ENCODE results near the gene GRK4.
"Not testable (repeated sequence)": the region's sequence is repeated elsewhere in the genome, so short reads cannot be mapped to it uniquely, and the experiment has no call there.

GRK4 gene

DNA sequence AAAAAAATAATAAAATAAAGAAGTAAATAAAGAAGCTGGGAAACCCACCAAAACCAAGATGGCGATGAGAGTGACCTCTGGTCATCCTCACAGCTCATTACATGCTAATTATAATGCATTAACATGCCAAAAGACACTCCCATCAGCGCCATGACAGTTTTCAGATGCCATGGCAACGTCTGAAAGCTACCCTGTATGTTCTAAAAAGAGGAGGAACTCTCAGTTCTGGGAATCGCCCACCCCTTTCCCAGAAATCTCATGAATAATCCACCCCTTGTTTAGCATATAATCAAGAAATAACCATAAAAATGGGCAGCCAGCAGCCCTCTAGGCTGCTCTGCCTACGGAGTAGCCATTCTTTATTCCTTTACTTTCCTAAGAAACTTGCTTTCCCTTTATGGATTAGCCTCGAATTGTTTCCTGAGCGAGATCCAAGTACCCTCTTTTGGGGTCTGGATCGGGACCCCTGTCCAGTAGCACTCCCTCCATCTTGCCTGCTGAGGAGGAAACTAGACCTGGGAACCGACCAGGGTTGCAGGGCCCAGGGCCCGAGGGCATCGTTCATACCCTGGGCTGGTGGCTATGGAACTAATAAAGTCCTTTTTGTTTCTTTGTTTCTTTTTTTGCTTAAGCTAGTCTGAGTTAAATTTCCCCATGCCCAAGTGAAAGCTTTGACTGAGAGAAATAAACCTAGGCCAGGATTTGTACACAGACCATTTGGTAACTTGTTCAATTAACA, 80.1 kb downstream of the GRK4 start:
- no peak for DNase-seq

DNA sequence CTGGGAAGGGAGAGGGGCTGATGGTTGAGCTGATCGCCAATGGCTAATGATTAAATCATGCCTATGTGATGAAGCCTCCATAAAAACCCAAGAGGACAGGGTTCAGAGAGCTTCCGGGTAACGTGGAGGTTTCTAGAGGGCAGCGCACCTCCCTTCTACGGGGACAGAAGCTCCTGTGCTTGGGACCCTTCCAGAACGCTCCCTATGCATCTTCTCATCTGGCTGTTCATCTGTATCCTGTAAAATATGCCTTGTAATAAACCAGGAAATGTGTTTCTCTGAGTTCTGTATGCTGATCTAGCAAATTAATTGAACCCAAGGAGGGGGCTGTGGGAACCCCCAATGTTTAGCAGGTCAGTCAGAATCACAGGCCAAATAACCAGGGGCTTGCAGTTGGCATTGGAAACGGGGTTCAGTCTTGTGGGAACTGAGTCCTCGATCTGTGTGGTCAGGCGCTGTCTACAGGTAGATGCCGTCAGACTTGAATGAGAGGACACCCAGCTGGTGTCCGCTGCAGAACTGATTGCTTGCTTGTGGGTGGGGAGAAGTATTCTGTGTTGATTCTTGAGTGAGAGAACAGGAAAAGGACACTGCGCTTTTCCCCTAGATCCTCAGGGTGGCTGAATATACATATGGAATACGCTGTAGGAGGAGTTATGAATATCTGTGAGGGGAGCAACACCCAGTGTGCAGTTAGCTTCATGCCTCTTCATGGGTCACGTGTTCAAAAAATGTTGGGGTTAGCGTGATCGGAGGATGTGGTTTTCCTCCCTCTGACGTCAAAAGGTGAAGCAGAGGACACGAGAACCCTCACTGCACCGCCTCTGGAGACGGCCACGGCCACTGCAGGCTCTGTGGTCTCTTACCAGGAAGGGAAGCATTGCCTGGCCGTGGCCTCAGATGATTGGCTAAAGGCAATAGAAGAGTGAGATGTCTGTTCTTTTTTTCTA, 81.8 kb downstream of the GRK4 start:
- no peak for DNase-seq

DNA sequence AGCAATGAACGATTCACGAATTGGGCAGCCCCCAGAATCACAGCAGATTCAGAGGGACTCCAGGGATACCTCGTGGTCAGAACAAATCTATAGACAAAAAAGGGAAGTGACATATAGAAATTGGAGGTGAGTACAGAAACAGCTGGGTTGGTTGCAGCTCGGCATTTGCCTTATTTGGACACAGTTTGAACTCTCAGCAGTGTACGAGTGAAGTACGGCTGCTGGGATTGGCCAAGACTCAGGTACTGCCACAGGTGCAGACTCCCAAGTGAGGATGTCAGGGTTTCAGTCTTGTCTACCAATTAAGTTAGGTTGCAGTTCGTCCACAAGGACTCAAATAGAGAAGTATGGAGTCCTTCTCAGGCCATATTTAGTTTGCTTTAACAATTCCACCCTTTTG, 82.8 kb downstream of the GRK4 start:
- no peak for DNase-seq

DNA sequence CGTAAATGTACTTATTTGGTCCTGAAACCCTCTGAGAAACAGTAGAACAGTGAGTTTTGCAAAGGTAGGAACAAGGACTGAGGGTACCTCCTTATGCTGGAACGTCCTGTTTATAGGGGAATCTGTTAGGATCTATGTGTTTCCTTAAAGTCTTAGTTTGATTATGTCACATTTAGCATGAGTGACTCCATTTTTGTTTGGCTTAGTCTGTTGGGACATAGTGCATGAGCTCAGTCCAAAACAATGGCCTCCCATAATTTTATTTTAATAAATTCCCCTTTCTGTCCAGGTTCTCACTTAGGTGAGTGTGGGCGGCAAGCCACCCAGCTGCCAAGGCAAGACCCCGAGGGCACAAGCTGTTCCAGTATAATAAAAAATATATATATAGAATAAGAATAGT, 83.3 kb downstream of the GRK4 start:
- no peak for DNase-seq

DNA sequence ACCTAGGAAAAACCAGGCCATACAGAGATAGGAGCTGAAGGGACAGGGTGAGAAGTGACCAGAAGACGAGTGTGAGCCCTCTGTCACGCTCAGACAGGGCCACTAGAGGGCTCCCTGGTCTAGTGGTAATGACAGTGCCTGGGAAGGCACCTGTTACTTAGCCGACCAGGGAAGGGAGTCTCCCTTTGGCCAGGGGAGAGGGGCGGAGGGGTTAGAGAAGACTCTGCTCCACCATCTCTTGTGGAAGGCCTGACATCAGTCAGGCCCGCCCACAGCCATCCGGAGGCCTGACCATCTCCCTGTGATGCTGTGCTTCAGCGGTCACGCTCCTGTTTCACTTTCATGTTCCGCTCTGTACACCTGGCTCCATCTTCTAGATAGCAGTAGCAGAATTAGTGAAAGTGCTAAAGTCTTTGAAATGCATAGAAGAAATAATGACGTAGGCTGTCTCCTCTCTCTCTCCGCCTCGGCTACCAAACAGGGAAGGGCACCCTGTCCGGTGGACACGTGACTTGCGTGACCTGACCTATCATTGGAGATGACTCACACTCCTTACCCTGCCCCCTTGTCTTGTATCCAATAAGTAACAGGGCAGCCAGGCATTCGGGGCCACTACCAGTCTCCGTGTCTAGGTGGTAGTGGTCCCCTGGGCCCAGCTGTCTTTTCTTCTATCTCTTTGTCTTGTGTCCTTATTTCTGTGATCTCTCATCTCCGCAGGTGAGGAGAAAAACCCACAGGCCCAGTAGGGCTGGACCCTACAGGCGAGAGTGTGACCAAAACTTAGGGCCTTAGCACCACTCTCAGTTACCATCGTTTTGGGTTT, 84.3 kb downstream of the GRK4 start:
- peak; percentile 57 to 80 for DNase-seq

DNA sequence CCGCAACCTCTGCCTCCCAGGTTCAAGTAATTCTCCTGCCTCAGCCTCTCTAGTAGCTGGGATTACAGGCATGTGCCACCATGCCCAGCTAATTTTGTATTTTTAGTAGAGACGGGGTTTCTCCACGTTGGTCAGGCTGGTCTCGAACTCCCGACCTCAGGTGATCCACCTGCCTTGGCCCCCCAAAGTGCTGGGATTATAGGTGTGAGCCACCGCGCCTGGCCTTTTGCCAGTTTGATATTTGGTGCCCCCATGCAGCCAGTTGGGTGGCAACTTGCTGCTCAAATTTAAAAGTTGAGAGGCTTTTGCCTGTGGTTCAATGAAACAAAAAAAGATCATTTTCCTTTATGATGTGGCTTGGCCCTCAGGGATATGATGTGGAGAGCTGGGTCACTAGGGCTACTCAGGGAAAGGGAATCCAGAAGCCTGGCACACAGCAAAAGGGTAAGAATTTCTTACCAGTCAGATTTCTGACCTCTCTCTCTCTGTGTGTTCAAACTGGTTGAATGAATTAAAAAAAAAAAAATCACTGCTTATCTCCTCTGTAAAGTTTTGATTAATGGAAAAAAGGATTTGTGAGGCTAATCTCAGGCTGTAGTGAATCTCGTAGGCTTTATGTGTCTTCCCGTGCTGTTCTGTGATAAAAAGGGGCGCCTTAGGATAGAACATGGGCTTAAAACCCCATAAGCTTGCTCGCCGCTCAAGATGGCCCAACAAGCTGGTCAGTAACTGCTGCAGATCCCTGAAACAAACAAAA, 87.9 kb downstream of the GRK4 start:
- DNase-seq = not testable (repeated sequence)

DNA sequence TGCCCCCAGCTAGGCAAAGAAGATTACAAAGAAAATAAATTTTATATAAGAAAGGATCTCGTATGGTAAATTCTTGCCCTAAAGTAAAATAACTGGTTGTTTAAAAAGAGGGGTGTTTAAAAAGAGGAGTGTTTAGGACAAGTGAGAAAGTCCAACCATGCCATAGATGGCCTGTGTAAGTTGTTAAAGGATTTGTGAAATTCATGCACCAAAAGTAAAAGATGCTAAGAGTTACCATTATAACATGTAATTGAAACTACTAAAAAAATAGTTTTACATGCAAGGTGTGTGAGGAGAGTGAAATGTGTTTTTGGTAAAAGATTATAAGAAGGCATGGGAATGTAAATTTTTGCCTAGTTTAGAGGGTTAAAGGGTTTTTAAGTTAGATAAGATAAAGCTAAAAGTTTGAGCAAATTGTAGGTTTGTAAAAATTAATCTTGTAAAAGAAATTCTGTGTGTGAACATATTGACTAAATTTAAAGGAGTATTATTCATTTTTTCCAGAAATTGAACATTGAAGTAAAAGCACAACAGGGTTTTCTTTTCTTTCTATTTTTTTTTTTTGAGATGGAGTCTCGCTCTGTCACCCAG, 90.9 kb downstream of the GRK4 start:
- DNase-seq = no peak

DNA sequence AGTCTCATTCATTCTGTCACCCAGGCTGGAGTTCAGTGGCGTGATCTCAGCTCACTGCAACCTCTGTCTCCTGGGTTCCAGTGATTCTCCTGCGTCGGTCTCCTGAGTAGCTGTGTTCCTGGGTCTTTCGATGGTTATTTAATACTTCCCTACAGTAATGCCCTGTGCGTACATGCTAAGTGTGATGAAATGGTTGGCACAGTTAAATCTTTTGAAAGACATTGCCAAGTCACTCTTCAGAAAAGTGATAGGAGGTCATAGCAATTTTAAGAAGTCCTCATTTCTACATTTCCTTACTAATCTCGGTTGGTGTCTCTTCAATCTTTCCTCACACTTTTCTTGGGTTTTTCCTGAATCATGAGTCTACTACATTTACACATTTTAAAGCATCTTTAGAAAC, 96.6 kb downstream of the GRK4 start:
- DNase-seq = no peak

DNA sequence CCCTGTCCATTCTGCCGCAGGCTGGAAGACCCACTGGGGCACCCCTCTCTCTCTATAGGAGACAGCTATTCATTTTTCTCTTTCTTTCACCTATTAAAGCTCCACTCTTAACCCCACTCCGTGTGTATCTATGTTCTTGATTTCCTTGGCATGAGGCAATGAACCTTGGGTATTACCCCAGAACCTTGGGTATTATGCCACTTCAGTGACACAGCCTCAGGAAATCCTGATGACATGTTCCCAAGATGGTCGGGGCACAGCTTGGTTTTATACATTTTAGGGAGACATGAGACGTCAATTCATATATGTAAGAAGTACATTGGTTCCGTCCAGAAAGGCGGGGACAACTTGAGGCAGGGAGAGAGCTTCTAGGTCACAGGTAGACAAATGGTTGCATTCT, 97.6 kb downstream of the GRK4 start:
- DNase-seq = no peak

GRCh38 chr4:3062471-3062870, 99.1 kb downstream of the GRK4 start:
- no peak for DNase-seq

DNA sequence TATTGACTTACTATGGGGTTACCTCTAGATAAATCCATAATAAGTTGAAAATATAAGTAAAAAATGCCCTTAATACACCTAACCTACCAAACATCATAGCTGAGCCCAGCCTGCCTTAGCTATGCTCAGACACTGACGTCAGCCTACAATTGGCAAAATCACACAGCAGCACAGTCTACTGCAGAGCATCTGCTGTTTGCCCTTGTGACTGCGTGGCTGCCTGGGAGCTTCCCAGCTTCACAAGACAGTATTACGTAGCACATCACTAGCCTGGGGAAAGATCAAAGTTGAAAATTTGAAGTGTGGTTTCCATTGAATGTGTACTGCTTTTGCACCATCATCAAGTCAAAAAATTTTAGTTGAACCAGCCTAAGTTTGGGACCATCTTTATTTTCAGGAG, 102.2 kb downstream of the GRK4 start:
- no peak for DNase-seq

DNA sequence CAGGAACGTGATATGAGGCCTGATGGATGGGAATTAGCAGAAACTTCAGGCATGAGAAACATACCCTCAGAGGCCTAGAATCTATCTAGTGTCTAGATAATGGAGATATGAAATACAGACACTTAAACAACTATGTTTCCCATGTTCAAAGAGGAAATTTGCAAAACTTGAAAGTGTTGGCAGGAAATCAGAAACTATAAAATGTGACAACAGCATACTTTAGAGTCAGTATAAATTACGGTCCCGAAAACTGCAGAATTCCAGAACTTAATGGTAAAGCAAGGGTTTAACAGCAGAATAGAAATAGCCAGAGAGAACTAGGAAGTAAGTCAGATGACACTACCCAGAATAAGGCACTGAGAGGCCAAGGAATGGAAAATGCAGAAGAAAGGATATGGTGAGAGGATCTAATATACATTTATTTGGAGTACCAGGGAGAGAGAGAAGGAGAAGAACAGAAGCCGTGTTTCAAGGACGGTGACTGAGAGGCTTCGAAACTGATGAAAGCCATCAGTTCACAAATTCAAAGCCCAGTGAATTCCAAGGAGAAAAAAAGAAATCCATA, 103.5 kb downstream of the GRK4 start:
- DNase-seq = no peak

DNA sequence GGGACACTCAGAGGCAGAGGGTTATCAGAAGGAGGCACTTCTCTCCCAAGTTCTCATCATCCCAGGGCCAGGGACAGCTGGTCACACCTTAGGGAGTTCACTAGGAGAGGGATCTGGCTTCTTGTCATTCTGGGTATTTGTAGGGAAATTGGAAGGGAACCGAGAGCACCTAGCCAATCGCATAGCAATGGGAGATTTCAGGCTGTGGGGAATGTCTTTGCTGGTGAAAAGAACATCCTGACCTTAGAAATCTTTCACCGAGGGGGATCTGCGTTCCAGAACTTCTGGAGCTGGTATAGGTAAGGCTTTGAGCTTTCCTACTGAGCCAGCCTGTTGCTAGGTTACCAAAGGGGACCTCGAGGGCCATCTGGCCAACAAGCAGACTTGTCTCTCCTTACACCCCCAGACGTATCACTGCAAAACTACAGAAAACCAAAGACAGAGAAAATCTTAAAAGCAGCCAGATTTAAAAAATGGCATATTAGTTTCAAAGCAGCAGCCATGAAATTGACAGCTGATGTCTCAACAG, 104.2 kb downstream of the GRK4 start:
- DNase-seq = no peak

DNA sequence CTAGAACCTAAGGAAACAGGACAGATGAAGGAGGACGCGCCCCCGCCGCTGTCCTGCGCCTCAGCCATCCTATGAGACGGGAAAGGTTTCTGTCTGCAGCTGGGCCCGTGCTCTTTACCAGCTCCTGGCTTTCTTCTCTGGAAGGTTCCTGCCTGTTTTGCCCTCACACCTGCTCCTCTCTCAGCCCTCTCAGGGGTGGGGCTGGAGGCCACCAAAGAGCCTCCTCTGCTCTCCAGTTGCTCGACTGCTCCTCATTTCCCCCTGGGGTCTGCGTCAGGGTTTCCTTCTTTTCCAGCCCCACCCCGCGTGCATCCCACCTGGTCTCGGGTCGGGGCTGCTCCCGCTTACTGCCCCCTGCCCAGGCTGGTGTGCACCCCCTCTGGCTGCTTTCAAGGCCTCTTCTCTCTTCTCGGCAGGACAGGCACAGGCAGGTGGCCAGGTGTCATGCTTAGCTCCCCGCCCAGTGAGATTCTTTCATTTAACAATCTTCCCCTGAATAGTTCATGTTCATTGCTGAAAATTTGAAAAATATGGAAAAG, 106.4 kb downstream of the GRK4 start:
- DNase-seq = no peak

DNA sequence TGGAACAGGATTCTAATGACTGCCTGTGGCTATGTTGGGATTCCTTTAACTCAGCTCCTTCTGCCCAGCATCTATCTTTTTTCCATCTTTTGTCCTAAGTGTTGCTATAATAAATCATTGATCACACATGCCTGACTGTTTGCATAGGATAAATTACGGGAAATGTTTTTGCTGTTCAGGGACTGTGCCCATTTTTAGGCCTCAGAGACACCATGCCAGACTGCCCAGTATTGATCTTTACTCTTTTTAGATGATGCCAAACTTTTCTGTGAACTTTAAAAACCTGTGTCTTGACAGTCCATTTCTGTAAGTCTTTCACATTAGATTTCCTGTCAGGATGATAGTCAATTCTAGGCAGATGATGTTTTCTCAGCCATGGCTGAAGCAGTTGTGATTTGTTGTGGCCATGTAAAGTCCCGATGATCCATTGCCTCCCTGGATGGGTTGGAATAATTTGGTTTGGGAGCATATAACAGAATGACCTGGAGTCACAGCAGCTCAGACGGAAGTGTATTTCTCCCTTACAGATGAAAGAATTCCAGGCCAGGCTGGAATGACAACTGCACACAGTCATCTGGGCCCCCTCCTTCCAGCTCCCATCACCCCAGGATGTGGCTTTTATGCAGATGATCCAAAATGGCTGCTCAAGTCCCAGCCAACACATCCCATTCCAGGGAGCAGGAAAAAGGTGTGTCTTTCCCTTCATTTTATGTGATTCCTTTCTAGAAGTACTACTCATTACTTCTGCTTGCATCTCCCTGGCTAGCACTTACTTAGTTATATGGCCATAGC, 107.5 kb downstream of the GRK4 start:
- DNase-seq = no peak

- no peak for DNase-seq
These were observed 108.4 kb downstream of the GRK4 start for GRCh38 chr4:3071811-3072210.

- peak in 1 of 2 experiments; percentile 30 for DNase-seq
These were observed 110.0 kb downstream of the GRK4 start for GRCh38 chr4:3073158-3074077.

DNA sequence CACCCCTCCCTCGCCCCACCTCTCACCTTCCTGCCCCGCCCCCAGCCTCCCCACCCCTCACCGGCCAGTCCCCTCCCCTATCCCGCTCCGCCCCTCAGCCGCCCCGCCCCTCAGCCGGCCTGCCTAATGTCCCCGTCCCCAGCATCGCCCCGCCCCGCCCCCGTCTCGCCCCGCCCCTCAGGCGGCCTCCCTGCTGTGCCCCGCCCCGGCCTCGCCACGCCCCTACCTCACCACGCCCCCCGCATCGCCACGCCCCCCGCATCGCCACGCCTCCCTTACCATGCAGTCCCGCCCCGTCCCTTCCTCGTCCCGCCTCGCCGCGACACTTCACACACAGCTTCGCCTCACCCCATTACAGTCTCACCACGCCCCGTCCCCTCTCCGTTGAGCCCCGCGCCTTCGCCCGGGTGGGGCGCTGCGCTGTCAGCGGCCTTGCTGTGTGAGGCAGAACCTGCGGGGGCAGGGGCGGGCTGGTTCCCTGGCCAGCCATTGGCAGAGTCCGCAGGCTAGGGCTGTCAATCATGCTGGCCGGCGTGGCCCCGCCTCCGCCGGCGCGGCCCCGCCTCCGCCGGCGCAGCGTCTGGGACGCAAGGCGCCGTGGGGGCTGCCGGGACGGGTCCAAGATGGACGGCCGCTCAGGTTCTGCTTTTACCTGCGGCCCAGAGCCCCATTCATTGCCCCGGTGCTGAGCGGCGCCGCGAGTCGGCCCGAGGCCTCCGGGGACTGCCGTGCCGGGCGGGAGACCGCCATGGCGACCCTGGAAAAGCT, 110.9 kb downstream of the GRK4 start, which contains the start of the genes HTT and HTT-AS:
Gene HTT, plus strand, starts transcription at position 604 of the 768 bp plus-strand sequence. Its CDS starts 145 bp downstream, at position 749.
Gene HTT-AS, minus strand, starts transcription at position 461 of the 768 bp plus-strand sequence.
- peak; percentile 91 to 96 for DNase-seq
